ENCODE results near the gene PDIA5.

Gene PDIA5

DNA sequence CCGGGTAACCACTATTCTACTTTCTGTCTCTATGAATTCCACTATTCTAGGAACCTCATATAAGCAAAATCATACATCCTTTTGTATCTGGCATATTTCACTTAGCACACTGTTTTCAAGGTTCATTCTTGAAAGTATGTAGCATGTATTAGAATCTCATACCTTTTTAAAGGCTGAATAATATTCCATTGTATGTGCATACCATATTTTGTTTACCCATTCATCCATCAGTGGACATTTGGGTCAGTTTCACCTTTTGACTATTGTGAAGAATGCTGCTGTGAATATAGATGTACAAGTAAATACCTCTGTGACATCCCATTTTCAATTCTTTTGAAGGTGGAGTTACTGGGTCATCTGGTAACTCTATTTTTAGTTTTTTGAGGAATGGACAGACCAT lies 98.3 kb downstream of the PDIA5 start:
- Histone ChIP-seq H3K9me3 (ENCODE audit: control insufficient read depth, insufficient read depth, low read length) (no peaks in the 10 kb centered on the region), H3K79me2 (ENCODE audit: control insufficient read depth, low read length) (no peaks in the 10 kb centered on the region), H3F3A (ENCODE audit: control insufficient read depth, insufficient read depth) (no peaks in the 10 kb centered on the region), H4K20me1 (ENCODE audit: control insufficient read depth, insufficient read depth, low read depth, low read length) (no peaks in the 10 kb centered on the region), H3K4me1 (ENCODE audit: control insufficient read depth, low read length) (no peaks in the 10 kb centered on the region), H3K36me3 (ENCODE audit: control insufficient read depth, low read length) (no peaks in the 10 kb centered on the region), H3K9me2 (replicated peaks; ENCODE audit: control insufficient read depth, low read length) (no peaks in the 10 kb centered on the region), H3K4me3 (ENCODE audit: low read length) (no peak overlapping the region), H3K4me2 (ENCODE audit: low read length) (no peak overlapping the region), H3K27ac (ENCODE audit: low read depth, low read length) (no peak overlapping the region), H3K27me3 (ENCODE audit: control insufficient read depth, low read length) (no peaks in the 10 kb centered on the region)
- TF ChIP-seq EZH2phosphoT487 (IDR thresholded peaks at IDR 0.05; ENCODE audit: borderline replicate concordance, low read length) = no peak
- TF ChIP-seq, protein P1, sequence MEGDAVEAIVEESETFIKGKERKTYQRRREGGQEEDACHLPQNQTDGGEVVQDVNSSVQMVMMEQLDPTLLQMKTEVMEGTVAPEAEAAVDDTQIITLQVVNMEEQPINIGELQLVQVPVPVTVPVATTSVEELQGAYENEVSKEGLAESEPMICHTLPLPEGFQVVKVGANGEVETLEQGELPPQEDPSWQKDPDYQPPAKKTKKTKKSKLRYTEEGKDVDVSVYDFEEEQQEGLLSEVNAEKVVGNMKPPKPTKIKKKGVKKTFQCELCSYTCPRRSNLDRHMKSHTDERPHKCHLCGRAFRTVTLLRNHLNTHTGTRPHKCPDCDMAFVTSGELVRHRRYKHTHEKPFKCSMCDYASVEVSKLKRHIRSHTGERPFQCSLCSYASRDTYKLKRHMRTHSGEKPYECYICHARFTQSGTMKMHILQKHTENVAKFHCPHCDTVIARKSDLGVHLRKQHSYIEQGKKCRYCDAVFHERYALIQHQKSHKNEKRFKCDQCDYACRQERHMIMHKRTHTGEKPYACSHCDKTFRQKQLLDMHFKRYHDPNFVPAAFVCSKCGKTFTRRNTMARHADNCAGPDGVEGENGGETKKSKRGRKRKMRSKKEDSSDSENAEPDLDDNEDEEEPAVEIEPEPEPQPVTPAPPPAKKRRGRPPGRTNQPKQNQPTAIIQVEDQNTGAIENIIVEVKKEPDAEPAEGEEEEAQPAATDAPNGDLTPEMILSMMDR (IDR thresholded peaks at IDR 0.05; ENCODE audit: low read depth, low read length, poor library complexity, severe bottlenecking) = no peak

DNA sequence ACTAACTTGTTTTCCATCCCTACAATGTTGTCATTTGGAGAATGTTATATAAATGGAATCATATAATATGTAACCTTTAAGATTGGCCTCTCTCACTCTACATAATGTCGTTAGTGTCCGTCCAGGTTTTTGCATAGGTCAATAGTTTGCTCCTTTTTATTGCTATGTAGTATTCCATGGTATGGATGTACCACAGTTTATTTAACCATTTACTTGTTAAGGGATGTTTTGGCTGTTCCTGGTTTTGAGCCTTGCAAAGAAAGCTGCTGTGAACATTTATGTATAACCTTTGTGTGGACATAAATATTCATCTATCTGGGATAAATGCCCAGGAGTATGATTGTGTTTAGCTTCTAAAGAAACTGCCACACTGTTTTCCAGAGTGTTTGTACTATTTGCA lies 100.9 kb downstream of the PDIA5 start:
- H3K27me3 ChIP-seq (ENCODE audit: control insufficient read depth, low read length) = no peaks in the 10 kb centered on the region
- no peaks in the 10 kb centered on the region for H3K9me2 ChIP-seq (replicated peaks; ENCODE audit: control insufficient read depth, low read length)
- no peaks in the 10 kb centered on the region for H3F3A ChIP-seq (ENCODE audit: control insufficient read depth, insufficient read depth)
- no peaks in the 10 kb centered on the region for H3K79me2 ChIP-seq (ENCODE audit: control insufficient read depth, low read length)
- no peaks in the 10 kb centered on the region for H3K9me3 ChIP-seq (ENCODE audit: control insufficient read depth, insufficient read depth, low read length)
- H4K20me1 ChIP-seq (ENCODE audit: control insufficient read depth, insufficient read depth, low read depth, low read length) = no peaks in the 10 kb centered on the region
- TF ChIP-seq, protein P1 (IDR thresholded peaks at IDR 0.05; ENCODE audit: low read depth, low read length, poor library complexity, severe bottlenecking) = no peak
- no peak for TF ChIP-seq EZH2phosphoT487 (IDR thresholded peaks at IDR 0.05; ENCODE audit: borderline replicate concordance, low read length)
- H3K27ac ChIP-seq (ENCODE audit: low read depth, low read length) = no peak overlapping the region
- H3K36me3 ChIP-seq (ENCODE audit: control insufficient read depth, low read length) = no peaks in the 10 kb centered on the region
- H3K4me1 ChIP-seq (ENCODE audit: control insufficient read depth, low read length) = no peaks in the 10 kb centered on the region
- no peak overlapping the region for H3K4me2 ChIP-seq (ENCODE audit: low read length)
- H3K4me3 ChIP-seq (ENCODE audit: low read length) = no peak overlapping the region

DNA sequence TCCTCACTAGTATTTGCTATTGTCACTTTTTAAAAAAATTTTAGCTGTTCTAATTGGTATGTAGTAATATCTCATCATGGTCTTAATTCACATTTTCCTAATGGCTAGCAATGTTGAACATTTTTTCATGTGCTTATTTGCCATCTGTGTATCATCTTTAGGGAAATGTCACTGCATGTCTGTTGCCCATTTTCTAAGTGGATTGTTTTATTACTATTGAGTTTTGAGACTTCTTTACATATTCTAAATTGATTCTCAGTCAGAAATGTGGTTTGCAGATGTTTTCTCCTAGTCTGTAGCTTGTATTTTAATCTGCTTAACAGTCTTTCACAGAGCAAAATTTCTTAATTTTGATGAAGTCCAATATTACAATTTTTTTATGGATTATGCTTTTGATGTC lies 101.3 kb downstream of the PDIA5 start:
- Histone ChIP-seq H3K9me3 (ENCODE audit: control insufficient read depth, insufficient read depth, low read length) (no peaks in the 10 kb centered on the region), H3K79me2 (ENCODE audit: control insufficient read depth, low read length) (no peaks in the 10 kb centered on the region), H3K27ac (ENCODE audit: low read depth, low read length) (no peak overlapping the region), H4K20me1 (ENCODE audit: control insufficient read depth, insufficient read depth, low read depth, low read length) (no peaks in the 10 kb centered on the region), H3K27me3 (ENCODE audit: control insufficient read depth, low read length) (no peaks in the 10 kb centered on the region), H3K4me1 (ENCODE audit: control insufficient read depth, low read length) (no peaks in the 10 kb centered on the region), H3F3A (ENCODE audit: control insufficient read depth, insufficient read depth) (no peaks in the 10 kb centered on the region), H3K9me2 (replicated peaks; ENCODE audit: control insufficient read depth, low read length) (no peaks in the 10 kb centered on the region), H3K36me3 (ENCODE audit: control insufficient read depth, low read length) (no peaks in the 10 kb centered on the region), H3K4me3 (ENCODE audit: low read length) (no peak overlapping the region), H3K4me2 (ENCODE audit: low read length) (no peak overlapping the region)
- TF ChIP-seq, protein P1 (IDR thresholded peaks at IDR 0.05; ENCODE audit: low read depth, low read length, poor library complexity, severe bottlenecking) = no peak
- no peak for TF ChIP-seq EZH2phosphoT487 (IDR thresholded peaks at IDR 0.05; ENCODE audit: borderline replicate concordance, low read length)

DNA sequence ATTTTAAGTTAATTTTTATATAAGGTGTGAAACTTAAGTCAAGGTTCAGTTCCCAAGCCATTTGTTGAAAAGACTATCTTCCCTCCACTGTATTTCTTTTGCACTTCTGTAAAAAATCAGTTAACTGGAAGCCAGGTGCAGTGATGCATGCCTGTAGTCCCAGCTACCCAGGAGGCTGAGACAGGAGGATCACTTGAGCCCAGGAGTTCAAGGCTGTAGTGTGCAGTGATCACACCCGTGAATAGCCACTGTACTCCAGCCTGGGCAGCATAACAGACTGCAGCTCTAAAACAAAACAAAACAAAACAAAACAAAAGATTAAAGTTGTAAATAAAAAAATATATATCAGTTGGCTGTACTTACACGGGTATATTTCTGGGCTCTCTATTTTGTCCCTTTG lies 101.8 kb downstream of the PDIA5 start:
- TF ChIP-seq, protein P1 (IDR thresholded peaks at IDR 0.05; ENCODE audit: low read depth, low read length, poor library complexity, severe bottlenecking) = no peak
- no peak for TF ChIP-seq EZH2phosphoT487 (IDR thresholded peaks at IDR 0.05; ENCODE audit: borderline replicate concordance, low read length)

More for the DNA sequence above, 101.8 kb downstream of the PDIA5 start:
- no peaks in the 10 kb centered on the region for H3K79me2 ChIP-seq (ENCODE audit: control insufficient read depth, low read length)
- no peaks in the 10 kb centered on the region for H3K9me3 ChIP-seq (ENCODE audit: control insufficient read depth, insufficient read depth, low read length)
- no peaks in the 10 kb centered on the region for H3F3A ChIP-seq (ENCODE audit: control insufficient read depth, insufficient read depth)
- H3K4me1 ChIP-seq (ENCODE audit: control insufficient read depth, low read length) = no peaks in the 10 kb centered on the region
- H3K27ac ChIP-seq (ENCODE audit: low read depth, low read length) = no peak overlapping the region
- no peaks in the 10 kb centered on the region for H3K9me2 ChIP-seq (replicated peaks; ENCODE audit: control insufficient read depth, low read length)
- no peak overlapping the region for H3K4me3 ChIP-seq (ENCODE audit: low read length)
- H3K27me3 ChIP-seq (ENCODE audit: control insufficient read depth, low read length) = no peaks in the 10 kb centered on the region
- H3K4me2 ChIP-seq (ENCODE audit: low read length) = no peak overlapping the region
- H3K36me3 ChIP-seq (ENCODE audit: control insufficient read depth, low read length) = no peaks in the 10 kb centered on the region
- H4K20me1 ChIP-seq (ENCODE audit: control insufficient read depth, insufficient read depth, low read depth, low read length) = no peaks in the 10 kb centered on the region
